HG02852 (cell line): ENCODE data around the gene EXOC5.

ENCODE experiments used
- ATAC-seq: cut with Tn5 transposase; IDR thresholded peaks from one replicate; pipeline ENCODE4 v1.9.1; 2021; ENCODE audit warnings: mild to moderate bottlenecking, moderate library complexity; ENCODE audit not compliant: unreplicated experiment

EXOC5 gene

DNA sequence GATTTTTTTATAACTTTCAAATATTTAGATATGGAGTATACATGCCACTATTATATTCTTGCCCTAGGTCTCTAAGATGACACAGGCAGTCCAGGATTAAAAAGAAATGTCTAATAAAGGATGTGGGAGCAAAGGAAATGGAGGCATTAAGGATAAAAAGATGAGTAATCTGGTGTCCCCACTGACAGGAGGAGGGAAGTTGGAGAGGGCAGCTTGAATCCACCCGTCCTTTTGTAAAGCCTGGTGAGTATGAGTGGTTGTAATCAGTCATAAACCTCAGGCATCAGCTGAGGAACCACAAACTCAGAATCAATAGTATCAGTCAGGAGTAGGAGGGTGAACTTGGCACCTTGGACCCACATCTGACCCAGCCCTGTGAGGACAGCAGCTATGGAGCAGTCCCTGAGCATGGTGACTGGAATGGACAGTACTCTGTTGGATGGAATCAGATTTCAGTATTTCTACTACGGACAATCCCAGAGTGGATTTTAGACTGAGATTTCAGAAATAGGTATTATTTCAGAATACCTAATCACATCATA lies 100.5 kb downstream of the EXOC5 start:
- no peak for ATAC-seq

DNA sequence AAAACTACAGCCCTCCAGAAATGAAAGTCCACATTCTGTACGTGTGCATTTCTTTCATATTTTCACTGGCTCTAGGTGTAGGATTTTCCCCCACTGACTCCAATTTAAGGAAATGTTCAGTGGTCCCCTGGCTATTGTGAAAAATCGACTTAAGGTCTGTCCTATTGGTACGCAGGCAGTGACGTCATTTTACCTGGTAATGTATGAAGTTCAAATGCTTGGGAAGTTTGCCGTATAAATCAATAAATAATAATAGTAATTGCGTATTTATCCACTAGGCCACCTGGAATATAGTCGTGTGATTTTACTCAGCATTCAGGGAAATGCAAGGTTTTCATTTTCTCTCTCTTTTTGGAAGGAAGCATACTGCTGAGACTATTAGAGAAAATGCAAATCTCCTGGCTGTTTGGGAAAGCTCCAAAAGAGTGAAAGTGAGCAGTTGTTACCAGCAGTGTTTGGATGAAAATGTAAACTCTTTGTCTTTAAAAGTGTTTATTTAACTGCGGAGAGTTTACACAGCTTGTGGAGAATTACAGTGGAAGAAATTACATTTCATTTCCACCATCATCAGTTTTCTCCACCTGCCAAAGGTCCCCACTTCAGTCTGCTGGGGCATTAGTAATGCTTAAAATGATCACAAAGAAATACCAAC lies 107.0 kb downstream of the EXOC5 start:
- no peak for ATAC-seq

DNA sequence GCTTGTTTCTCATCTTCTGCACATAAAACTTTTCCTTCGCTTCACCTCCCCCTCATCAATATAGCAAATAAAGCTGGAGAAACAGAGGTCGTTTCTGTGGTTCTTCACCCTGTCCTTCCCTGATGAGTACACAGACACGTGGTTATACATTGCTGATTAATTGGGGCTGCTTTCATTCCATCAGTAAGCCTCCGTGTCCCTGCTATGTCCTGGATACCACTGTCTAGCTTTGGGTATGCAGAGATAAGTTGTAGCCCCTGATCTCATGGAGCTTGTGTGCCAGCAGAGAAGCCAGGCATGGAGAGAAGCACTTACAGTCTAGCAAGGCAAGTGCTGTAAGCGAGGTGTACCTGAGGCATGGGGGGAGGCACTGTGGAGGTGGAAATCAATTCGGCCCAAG lies 108.4 kb downstream of the EXOC5 start:
- no peak for ATAC-seq

DNA sequence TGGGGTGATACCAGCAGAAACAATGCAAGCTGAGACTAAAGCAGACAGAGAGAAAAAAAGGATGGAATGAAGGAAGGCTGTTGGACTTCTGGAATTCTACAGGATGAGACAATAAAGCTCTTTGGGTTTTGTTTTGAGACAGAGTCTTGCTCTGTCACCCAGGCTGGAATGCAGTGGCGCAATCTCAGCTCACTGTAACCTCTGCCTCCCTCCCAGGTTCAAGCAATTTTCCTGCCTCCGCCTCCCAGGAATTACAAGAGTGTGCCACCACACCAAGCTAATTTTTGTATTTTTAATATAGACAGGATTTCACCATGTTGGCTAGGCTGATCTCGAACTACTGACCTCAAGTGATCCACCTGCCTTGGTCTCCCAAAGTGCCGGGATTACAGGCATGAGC lies 115.4 kb downstream of the EXOC5 start:
- ATAC-seq, result no peak
